Loucy (cell line): ENCODE measurements around the gene DSCAM.

Experiments
- EZH2phosphoT487 ChIP-seq: fragments of 200-600 bp; IDR thresholded peaks from 2 replicates; pipeline ENCODE4 v1.6.1; 2018; ENCODE audit warnings: antibody characterized with exemption, mild to moderate bottlenecking, moderate library complexity, borderline replicate concordance
- TF ChIP-seq, protein P1 (sequence below): fragments of 200-600 bp; sonication (generic); conservative IDR thresholded peaks from 2 replicates; pipeline ENCODE4 v1.5.1; 2014; ENCODE audit warnings: mild to moderate bottlenecking, antibody characterized with exemption, low read length

GRCh38 chr21:40339050-40339449 lies 507.9 kb downstream of the DSCAM start:
- TF ChIP-seq, protein P1, sequence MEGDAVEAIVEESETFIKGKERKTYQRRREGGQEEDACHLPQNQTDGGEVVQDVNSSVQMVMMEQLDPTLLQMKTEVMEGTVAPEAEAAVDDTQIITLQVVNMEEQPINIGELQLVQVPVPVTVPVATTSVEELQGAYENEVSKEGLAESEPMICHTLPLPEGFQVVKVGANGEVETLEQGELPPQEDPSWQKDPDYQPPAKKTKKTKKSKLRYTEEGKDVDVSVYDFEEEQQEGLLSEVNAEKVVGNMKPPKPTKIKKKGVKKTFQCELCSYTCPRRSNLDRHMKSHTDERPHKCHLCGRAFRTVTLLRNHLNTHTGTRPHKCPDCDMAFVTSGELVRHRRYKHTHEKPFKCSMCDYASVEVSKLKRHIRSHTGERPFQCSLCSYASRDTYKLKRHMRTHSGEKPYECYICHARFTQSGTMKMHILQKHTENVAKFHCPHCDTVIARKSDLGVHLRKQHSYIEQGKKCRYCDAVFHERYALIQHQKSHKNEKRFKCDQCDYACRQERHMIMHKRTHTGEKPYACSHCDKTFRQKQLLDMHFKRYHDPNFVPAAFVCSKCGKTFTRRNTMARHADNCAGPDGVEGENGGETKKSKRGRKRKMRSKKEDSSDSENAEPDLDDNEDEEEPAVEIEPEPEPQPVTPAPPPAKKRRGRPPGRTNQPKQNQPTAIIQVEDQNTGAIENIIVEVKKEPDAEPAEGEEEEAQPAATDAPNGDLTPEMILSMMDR, result no peak
- TF ChIP-seq EZH2phosphoT487, result no peak
